IMR-90 (cell line): Measurements from ENCODE around the gene MRPL10. TPM values are rescaled to one million over a fixed set of nuclear protein-coding genes. Genes with fewer than 3 reads are reported as not detected.

ENCODE experiments used
- ATAC-seq: fragments of 200-7000 bp; cut with Tn5 transposase; 2 replicates; pipeline ENCODE4 v1.9.1; 2020; ENCODE audit warnings: low read depth, mild to moderate bottlenecking, moderate library complexity
- BruUV-seq: library from RNA; stranded (reverse); fragments of 400-500 nt; replicated peaks from 2 replicates; lab custom pipeline; 2021; lab: Mats Ljungman, UMichigan
- CTCF ChIA-PET: fragments of 300-600 bp; formaldehyde crosslinking; extraction: SDS; loops from one replicate; lab custom pipeline; 2021; ENCODE audit warnings: antibody characterized with exemption; lab: Yijun Ruan, JAX
- POLR2A ChIA-PET: fragments of 300-600 bp; sonication (Branson Sonifier 250); formaldehyde crosslinking; loops from one replicate; lab custom pipeline; 2022; ENCODE audit warnings: antibody characterized with exemption; ENCODE audit not compliant: unreplicated experiment; lab: Charles Lee
- DNase-seq: peaks from one replicate; pipeline ENCODE4 v3.0.0; 2013
- H2AFZ ChIP-seq: replicated peaks from 2 replicates; pipeline ENCODE3; 2013; ENCODE audit warnings: low read length, mild to moderate bottlenecking; ENCODE audit not compliant: poor library complexity
- H2AK5ac ChIP-seq: 2 replicates; pipeline ENCODE4 v1.6.1; 2013; ENCODE audit warnings: low read depth, low read length, inconsistent platforms
- H2AK9ac ChIP-seq: replicated peaks from 2 replicates; pipeline ENCODE3; 2013; ENCODE audit warnings: mild to moderate bottlenecking, low read depth, low read length, moderate library complexity; ENCODE audit not compliant: poor library complexity
- H2BK120ac ChIP-seq: 2 replicates; pipeline ENCODE4 v1.6.1; 2013; ENCODE audit warnings: low read depth, low read length, inconsistent platforms
- H2BK15ac ChIP-seq: 3 replicates; pipeline ENCODE4 v1.6.1; 2013; ENCODE audit warnings: low read depth, low read length, inconsistent platforms
- H2BK20ac ChIP-seq: 2 replicates; pipeline ENCODE4 v1.6.1; 2013; ENCODE audit warnings: low read depth, mild to moderate bottlenecking, inconsistent platforms, low read length, moderate library complexity
- H2BK5ac ChIP-seq: 2 replicates; pipeline ENCODE4 v1.6.1; 2013; ENCODE audit warnings: mild to moderate bottlenecking, low read depth, low read length, inconsistent platforms; ENCODE audit not compliant: poor library complexity, severe bottlenecking
- H3K14ac ChIP-seq: replicated peaks from 2 replicates; pipeline ENCODE4 v1.6.1; 2013; ENCODE audit warnings: low read depth, low read length, inconsistent platforms
- H3K18ac ChIP-seq: 2 replicates; pipeline ENCODE4 v1.6.1; 2013; ENCODE audit warnings: low read depth, low read length, control low read depth
- H3K23ac ChIP-seq: 2 replicates; pipeline ENCODE4 v1.6.1; 2013; ENCODE audit warnings: low read depth, low read length, inconsistent platforms
- H3K27ac ChIP-seq: 2 replicates; pipeline ENCODE4 v1.5.1; 2013; ENCODE audit warnings: mild to moderate bottlenecking, control low read depth, low read length; ENCODE audit not compliant: insufficient read depth
- H3K27me3 ChIP-seq: 2 replicates; pipeline ENCODE4 v1.6.1; 2013; ENCODE audit warnings: low read length; ENCODE audit not compliant: control insufficient read depth, insufficient read depth
- H3K36me3 ChIP-seq: 2 replicates; pipeline ENCODE4 v1.6.1; 2013; ENCODE audit warnings: low read length, mixed read lengths; ENCODE audit not compliant: control insufficient read depth, insufficient read depth
- H3K4ac ChIP-seq: 2 replicates; pipeline ENCODE4 v1.6.1; 2013; ENCODE audit warnings: low read depth, low read length, inconsistent platforms
- H3K4me1 ChIP-seq: 2 replicates; pipeline ENCODE4 v1.6.1; 2013; ENCODE audit warnings: low read length, mixed read lengths; ENCODE audit not compliant: control insufficient read depth, insufficient read depth
- H3K4me2 ChIP-seq: 2 replicates; pipeline ENCODE4 v1.6.1; 2013; ENCODE audit warnings: low read depth, mild to moderate bottlenecking, control low read depth, low read length, moderate library complexity
- H3K4me3 ChIP-seq: 2 replicates; pipeline ENCODE4 v1.5.1; 2013; ENCODE audit warnings: low read depth, mild to moderate bottlenecking, control low read depth, low read length, moderate library complexity; ENCODE audit not compliant: insufficient read depth
- H3K56ac ChIP-seq: 2 replicates; pipeline ENCODE4 v1.6.1; 2013; ENCODE audit warnings: low read length, inconsistent platforms; ENCODE audit not compliant: insufficient read depth; ENCODE audit errors: extremely low read depth
- H3K79me1 ChIP-seq, 2 experiments: 2 replicates each; pipeline ENCODE4 v1.6.1; 2013; ENCODE audit warnings: low read length in 2 of 2, inconsistent platforms in 1 of 2, low read depth in 1 of 2
- H3K9ac ChIP-seq: 2 replicates; pipeline ENCODE4 v1.6.1; 2013; ENCODE audit warnings: low read depth, low read length, control low read depth
- H3K9me1 ChIP-seq: 2 replicates; pipeline ENCODE4 v1.6.1; 2013; ENCODE audit warnings: low read length, inconsistent platforms; ENCODE audit not compliant: insufficient read depth
- H3K9me3 ChIP-seq: 2 replicates; pipeline ENCODE4 v1.6.1; 2013; ENCODE audit warnings: low read length; ENCODE audit not compliant: control insufficient read depth, insufficient read depth
- H4K20me1 ChIP-seq: 2 replicates; pipeline ENCODE4 v1.6.1; 2013; ENCODE audit warnings: low read length, inconsistent platforms; ENCODE audit not compliant: insufficient read depth
- H4K5ac ChIP-seq: 2 replicates; pipeline ENCODE4 v1.6.1; 2013; ENCODE audit warnings: mild to moderate bottlenecking, low read depth, low read length, control low read depth
- H4K8ac ChIP-seq, 2 experiments: 2 replicates each; pipeline ENCODE4 v1.6.1; 2013; ENCODE audit warnings: low read depth in 2 of 2, low read length in 2 of 2, control low read depth in 1 of 2, inconsistent platforms in 1 of 2
- H4K91ac ChIP-seq: 2 replicates; pipeline ENCODE4 v1.6.1; 2013; ENCODE audit warnings: low read depth, low read length, inconsistent platforms; ENCODE audit not compliant: insufficient read depth
- BHLHE40 ChIP-seq: fragments of 150-350 bp; IDR thresholded peaks from 2 replicates; pipeline ENCODE4 v1.6.1; 2016; ENCODE audit warnings: mild to moderate bottlenecking, low read depth, low read length
- CEBPB ChIP-seq: IDR thresholded peaks from 2 replicates; pipeline ENCODE4 v1.6.1; 2012; ENCODE audit warnings: low read depth, low read length, improper control_type of control experiment
- CHD1 ChIP-seq: IDR thresholded peaks from 2 replicates; pipeline ENCODE4 v1.6.1; 2012; ENCODE audit warnings: low read depth, low read length, improper control_type of control experiment
- FOS ChIP-seq: fragments of 150-350 bp; IDR thresholded peaks from 2 replicates; pipeline ENCODE4 v1.6.1; 2016; ENCODE audit warnings: low read depth, low read length
- MXI1 ChIP-seq: IDR thresholded peaks from 2 replicates; pipeline ENCODE4 v1.6.1; 2012; ENCODE audit warnings: low read depth, mild to moderate bottlenecking, low read length, moderate library complexity, borderline replicate concordance
- POLR2A ChIP-seq: IDR thresholded peaks from 2 replicates; pipeline ENCODE4 v1.6.1; 2012; ENCODE audit warnings: mild to moderate bottlenecking, low read depth, low read length
- RAD21 ChIP-seq: IDR thresholded peaks from 2 replicates; pipeline ENCODE4 v1.6.1; 2012; ENCODE audit warnings: low read length, improper control_type of control experiment
- RCOR1 ChIP-seq: IDR thresholded peaks from 2 replicates; pipeline ENCODE4 v1.6.1; 2012; ENCODE audit warnings: mild to moderate bottlenecking, low read length, improper control_type of control experiment; ENCODE audit not compliant: insufficient replicate concordance
- RFX5 ChIP-seq: IDR thresholded peaks from 2 replicates; pipeline ENCODE4 v1.8.0; 2012; ENCODE audit warnings: low read depth, mild to moderate bottlenecking, low read length, moderate library complexity
- SMC3 ChIP-seq: fragments of 150-350 bp; IDR thresholded peaks from 2 replicates; pipeline ENCODE4 v1.6.1; 2016; ENCODE audit warnings: low read depth, mild to moderate bottlenecking, antibody characterized with exemption, low read length, moderate library complexity
- WGBS, 2 experiments: methylation state at CpG; one replicate each; pipeline versions ENCODE4 v1.1.5 to v1.1.7; 2013; ENCODE audit warnings: missing lambda C conversion rate in 2 of 2; ENCODE audit not compliant: insufficient read length in 1 of 2; ENCODE audit errors: extremely low coverage in 2 of 2; 5-methylcytosine and 5-hydroxymethylcytosine counted together
- dilution Hi-C: fragments of 300-500 bp; cut with HindIII; formaldehyde crosslinking; loops from one replicate; pipeline ENCODE4 v1.14.3; 2018; ENCODE audit warnings: low sequenced_read_pairs; ENCODE audit not compliant: unreplicated experiment
- in situ Hi-C: fragments of 300-500 bp; cut with MboI; formaldehyde crosslinking; loops from 3 replicates; pipeline ENCODE4 v1.14.3; 2019; ENCODE audit warnings: low sequenced_read_pairs, inconsistent platforms, mixed read lengths
- intact Hi-C: fragments of 100-400 bp; cut with micrococcal nuclease; formaldehyde crosslinking; loops from 2 replicates; pipeline ENCODE4 v1.10.0; 2022
- polyA plus RNA-seq, 3 experiments: library from polyadenylated mRNA; depleted of rRNA; stranded (reverse); fragments of >200 nt; gene quantifications; 2 replicates each; pipeline ENCODE4 v1.2.3, GENCODE V29; 2012; ENCODE audit warnings: low replicate concordance in 1 of 3
- total RNA-seq: library from RNA; depleted of rRNA; stranded (reverse); fragments of >200 nt; gene quantifications from 2 replicates; pipeline ENCODE4 v1.2.3, GENCODE V29; 2012
- TF ChIP-seq, protein P1 (sequence below): fragments of 150-350 bp; IDR thresholded peaks from 2 replicates; pipeline ENCODE4 v1.6.1; 2017; ENCODE audit warnings: mild to moderate bottlenecking, antibody characterized with exemption, low read length, low read depth

The MRPL10 gene
- total and polyA plus RNA-seq, 2 of the 4 experiments (the other 2 are of a cell fraction) = 32.3 to 61.8 TPM

DNA sequence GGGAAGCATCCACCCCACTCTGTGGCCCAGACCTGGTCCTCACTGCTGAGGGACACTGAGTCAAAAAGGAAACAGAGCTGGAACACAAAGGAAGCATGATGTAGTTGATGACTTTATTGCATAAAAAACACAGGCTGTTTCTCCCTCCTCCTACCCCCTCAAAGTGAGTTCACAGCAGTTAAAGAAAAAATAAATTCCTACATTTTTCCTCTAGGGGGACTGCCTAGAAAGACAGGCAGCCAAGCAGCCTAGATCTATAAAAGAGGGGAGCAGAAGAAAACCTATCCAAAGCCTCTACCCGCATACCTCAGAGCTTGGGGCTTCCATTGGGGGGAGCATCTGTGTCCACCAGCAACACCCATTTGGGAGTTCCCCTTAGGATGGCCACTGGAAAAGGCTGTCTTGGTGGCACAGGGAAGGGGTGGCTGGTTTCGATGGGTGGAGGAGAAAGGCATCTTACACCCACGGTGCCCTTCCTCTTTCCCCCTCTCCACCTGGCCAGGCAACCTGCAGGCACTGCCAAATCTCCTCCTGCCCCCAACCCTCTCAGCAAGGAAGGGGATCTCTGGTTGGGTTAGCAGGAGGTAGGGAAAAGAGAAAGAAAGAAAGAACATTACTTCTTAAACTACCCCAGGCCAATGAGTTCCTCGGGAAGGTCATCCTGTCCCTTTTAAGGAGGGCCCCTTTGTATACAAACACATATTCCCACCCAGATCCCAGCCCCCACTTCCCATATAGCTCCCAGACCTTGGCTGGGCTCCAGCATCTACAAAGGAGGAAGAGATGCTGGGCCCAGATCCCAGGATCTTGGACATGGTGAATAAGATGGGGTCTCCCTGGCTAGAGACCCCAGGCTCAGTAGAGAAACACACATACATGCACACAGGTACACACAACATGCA lies 13.7 kb upstream of the MRPL10 start (continued):
- TF ChIP-seq CHD1 (no peak), RCOR1 (no peak), POLR2A (no peak)

DNA sequence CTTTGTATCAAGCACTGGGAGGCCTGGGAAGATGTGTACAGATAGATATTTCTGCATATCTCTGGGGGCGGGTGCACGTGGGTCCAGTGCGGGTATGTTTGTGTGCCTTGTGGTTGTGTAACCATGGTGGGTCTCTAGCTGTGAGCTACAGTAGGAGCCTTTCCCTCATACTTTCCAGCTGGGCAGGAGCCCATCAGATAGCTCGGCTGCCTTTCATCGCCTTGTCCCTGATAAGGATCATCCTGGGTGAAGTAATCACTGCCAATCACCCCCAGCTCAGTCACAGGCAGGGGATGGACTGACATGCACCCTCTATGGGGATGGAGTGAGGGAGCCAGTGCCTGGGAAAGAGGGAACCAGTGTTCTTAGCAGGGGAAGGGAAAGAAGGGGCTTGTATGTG lies 12.9 kb upstream of the MRPL10 start:
- in situ Hi-C loops = loop anchor here (5.0 kb wide), 2 partner anchors 48 to 173 kb away; no protein-coding TSS in a partner anchor
- POLR2A ChIA-PET = no interaction called here
- H2AK9ac ChIP-seq = peak overlapping the region; percentile 31

More for the DNA sequence above, 12.9 kb upstream of the MRPL10 start:
- H3K9ac ChIP-seq = no peak overlapping the region
- H4K20me1 ChIP-seq = no peaks in the 10 kb centered on the region
- no peak overlapping the region for H4K91ac ChIP-seq
- H2AK5ac ChIP-seq = no peak overlapping the region
- no peak overlapping the region for H3K18ac ChIP-seq
- H2BK5ac ChIP-seq = no peak overlapping the region
- H3K14ac ChIP-seq = no peak overlapping the region
- TF ChIP-seq CEBPB (peak; percentile 78), BHLHE40 (peak; percentile 91), RAD21 (no peak), CHD1 (no peak), MXI1 (peak; percentile 33; the same call in 1 of the 2 replicates), SMC3 (no peak), POLR2A (no peak), RCOR1 (no peak), FOS (no peak), RFX5 (no peak)
- TF ChIP-seq, protein P1, sequence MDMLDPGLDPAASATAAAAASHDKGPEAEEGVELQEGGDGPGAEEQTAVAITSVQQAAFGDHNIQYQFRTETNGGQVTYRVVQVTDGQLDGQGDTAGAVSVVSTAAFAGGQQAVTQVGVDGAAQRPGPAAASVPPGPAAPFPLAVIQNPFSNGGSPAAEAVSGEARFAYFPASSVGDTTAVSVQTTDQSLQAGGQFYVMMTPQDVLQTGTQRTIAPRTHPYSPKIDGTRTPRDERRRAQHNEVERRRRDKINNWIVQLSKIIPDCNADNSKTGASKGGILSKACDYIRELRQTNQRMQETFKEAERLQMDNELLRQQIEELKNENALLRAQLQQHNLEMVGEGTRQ = peak; percentile 55
- intact Hi-C loops = loop anchor here (5.0 kb wide), 1 partner anchor 103 kb away; no protein-coding TSS in a partner anchor
- no CpG with 5 or more reads among the region's 5 CpGs for WGBS, 2 experiments
- no peak overlapping the region for H4K8ac ChIP-seq
- H3K9me1 ChIP-seq = peaks cover 4% of the 10 kb centered on the region; the same call in 1 of the 2 replicates
- no peak overlapping the region for H3K56ac ChIP-seq
- H3K23ac ChIP-seq = no peak overlapping the region
- H3K4me2 ChIP-seq = no peak overlapping the region
- H4K5ac ChIP-seq = no peak overlapping the region
- no peak overlapping the region for H3K4me3 ChIP-seq
- peaks cover 6% of the 10 kb centered on the region; the same call in 1 of the 2 replicates for H3K4me1 ChIP-seq
- H3K36me3 ChIP-seq = no peaks in the 10 kb centered on the region
- H2AFZ ChIP-seq = peak overlapping the region; percentile 46
- H2BK20ac ChIP-seq = no peak overlapping the region
- no peak overlapping the region for H2BK120ac ChIP-seq
- H3K79me1 ChIP-seq = peaks cover 8 to 18% of the 10 kb centered on the region in 2 experiments; a peak in 3 of 4 replicates
- H3K9me3 ChIP-seq = no peaks in the 10 kb centered on the region
- BruUV-seq = no TSS peak
- H3K27ac ChIP-seq = no peak overlapping the region
- dilution Hi-C loops = no loop called here
- no peak overlapping the region; the same call in 1 of the 2 replicates for H3K4ac ChIP-seq
- H3K27me3 ChIP-seq = peaks cover 43% of the 10 kb centered on the region
- ATAC-seq (no peak), DNase-seq (peak; percentile 58)
- CTCF ChIA-PET = interaction anchor here (0.5 to 1.8 kb wide), 5 partner anchors 42 to 911 kb away, joined by 3 to 6 read pairs (median 4); partner anchors contain the start of gene CDK5RAP3
- H2BK15ac ChIP-seq = no peak overlapping the region
